HCT116 (cell line): ENCODE results near the gene SUPT6H.

ENCODE experiments used
- EZH2 ChIP-seq: fragments of 200-600 bp; sonication (generic); IDR thresholded peaks from 2 replicates; pipeline ENCODE4 v1.6.1; 2017; ENCODE audit warnings: antibody characterized with exemption, mixed run types
- JUND ChIP-seq: IDR thresholded peaks from 2 replicates; pipeline ENCODE4 v1.6.1; 2012
- POLR2A ChIP-seq: IDR thresholded peaks from 2 replicates; pipeline ENCODE4 v1.7.0; 2011; ENCODE audit warnings: borderline replicate concordance; ENCODE audit not compliant: insufficient read depth, insufficient read length; ENCODE audit errors: extremely low read depth
- POLR2AphosphoS5 ChIP-seq: IDR thresholded peaks from 2 replicates; pipeline ENCODE4 v1.6.1; 2011; ENCODE audit warnings: mild to moderate bottlenecking, low read depth, low read length, moderate library complexity
- RAD21 ChIP-seq: IDR thresholded peaks from 2 replicates; pipeline ENCODE4 v1.6.1; 2012; ENCODE audit warnings: low read depth, mild to moderate bottlenecking
- TF ChIP-seq, protein P1 (sequence below), 3 experiments: fragments of 200-600 bp in 1 of 3; sonication (generic) in 1 of 3; IDR thresholded peaks in 2 of 3; conservative IDR thresholded peaks in 1 of 3; 2 replicates each; pipeline ENCODE4 v1.5.1; 2012 to 2017; ENCODE audit warnings: low read depth in 2 of 3, low read length in 2 of 3, antibody characterized with exemption in 1 of 3, borderline replicate concordance in 1 of 3, control low read depth in 1 of 3, mild to moderate bottlenecking in 1 of 3, mixed read lengths in 1 of 3, mixed run types in 1 of 3, moderate library complexity in 1 of 3; ENCODE audit not compliant: insufficient read depth in 1 of 3
- TF ChIP-seq, protein P2 (sequence below): IDR thresholded peaks from 2 replicates; pipeline ENCODE4 v1.6.1; 2011; ENCODE audit warnings: mild to moderate bottlenecking, low read length, moderate library complexity; ENCODE audit not compliant: insufficient replicate concordance; ENCODE audit errors: extremely low read depth
- TF ChIP-seq, protein P3 (sequence below): IDR thresholded peaks from 2 replicates; pipeline ENCODE4 v1.6.1; 2012

DNA sequence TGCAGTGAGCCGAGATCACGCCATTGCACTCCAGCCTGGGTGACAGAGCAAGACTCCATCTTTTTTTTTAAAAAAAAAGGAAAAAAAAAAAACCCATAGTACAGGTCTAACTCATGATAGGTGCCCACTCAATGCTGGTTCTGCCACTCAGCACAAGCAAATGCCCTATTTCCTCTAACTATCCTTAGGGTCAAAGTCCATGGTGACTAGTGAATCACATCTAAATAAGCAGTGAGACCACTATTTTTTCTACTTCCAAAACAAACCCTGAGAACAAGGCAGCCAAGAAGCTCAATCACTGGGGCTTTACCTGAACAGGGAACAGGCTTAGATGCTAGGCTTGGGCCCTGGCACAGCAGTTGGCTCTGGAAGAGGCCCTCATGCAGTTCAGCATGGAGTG is 20.4 kb upstream of the SUPT6H start:
- TF ChIP-seq, protein P1, sequence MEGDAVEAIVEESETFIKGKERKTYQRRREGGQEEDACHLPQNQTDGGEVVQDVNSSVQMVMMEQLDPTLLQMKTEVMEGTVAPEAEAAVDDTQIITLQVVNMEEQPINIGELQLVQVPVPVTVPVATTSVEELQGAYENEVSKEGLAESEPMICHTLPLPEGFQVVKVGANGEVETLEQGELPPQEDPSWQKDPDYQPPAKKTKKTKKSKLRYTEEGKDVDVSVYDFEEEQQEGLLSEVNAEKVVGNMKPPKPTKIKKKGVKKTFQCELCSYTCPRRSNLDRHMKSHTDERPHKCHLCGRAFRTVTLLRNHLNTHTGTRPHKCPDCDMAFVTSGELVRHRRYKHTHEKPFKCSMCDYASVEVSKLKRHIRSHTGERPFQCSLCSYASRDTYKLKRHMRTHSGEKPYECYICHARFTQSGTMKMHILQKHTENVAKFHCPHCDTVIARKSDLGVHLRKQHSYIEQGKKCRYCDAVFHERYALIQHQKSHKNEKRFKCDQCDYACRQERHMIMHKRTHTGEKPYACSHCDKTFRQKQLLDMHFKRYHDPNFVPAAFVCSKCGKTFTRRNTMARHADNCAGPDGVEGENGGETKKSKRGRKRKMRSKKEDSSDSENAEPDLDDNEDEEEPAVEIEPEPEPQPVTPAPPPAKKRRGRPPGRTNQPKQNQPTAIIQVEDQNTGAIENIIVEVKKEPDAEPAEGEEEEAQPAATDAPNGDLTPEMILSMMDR (IDR thresholded peaks at IDR 0.05 in 2 of 3, conservative IDR thresholded peaks at IDR 0.05 in 1 of 3; ENCODE audit: borderline replicate concordance in 1 of 3, insufficient read depth in 1 of 3, low read depth in 2 of 3, low read length in 2 of 3): no peak
- TF ChIP-seq POLR2A (no peak), EZH2 (no peak), RAD21 (no peak), POLR2AphosphoS5 (no peak), JUND (no peak)
- TF ChIP-seq, protein P2, sequence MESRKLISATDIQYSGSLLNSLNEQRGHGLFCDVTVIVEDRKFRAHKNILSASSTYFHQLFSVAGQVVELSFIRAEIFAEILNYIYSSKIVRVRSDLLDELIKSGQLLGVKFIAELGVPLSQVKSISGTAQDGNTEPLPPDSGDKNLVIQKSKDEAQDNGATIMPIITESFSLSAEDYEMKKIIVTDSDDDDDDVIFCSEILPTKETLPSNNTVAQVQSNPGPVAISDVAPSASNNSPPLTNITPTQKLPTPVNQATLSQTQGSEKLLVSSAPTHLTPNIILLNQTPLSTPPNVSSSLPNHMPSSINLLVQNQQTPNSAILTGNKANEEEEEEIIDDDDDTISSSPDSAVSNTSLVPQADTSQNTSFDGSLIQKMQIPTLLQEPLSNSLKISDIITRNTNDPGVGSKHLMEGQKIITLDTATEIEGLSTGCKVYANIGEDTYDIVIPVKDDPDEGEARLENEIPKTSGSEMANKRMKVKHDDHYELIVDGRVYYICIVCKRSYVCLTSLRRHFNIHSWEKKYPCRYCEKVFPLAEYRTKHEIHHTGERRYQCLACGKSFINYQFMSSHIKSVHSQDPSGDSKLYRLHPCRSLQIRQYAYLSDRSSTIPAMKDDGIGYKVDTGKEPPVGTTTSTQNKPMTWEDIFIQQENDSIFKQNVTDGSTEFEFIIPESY: no peak
- TF ChIP-seq, protein P3, sequence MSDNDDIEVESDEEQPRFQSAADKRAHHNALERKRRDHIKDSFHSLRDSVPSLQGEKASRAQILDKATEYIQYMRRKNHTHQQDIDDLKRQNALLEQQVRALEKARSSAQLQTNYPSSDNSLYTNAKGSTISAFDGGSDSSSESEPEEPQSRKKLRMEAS: no peak
